OCI-LY3 (cell line): ENCODE data around the gene IGDCC3.

Experiments
- H2AFZ ChIP-seq: fragments of 200-600, 300-600 bp; shearing (Covaris generic); 2 replicates; pipeline ENCODE4 v1.6.0; 2014; ENCODE audit warnings: antibody characterized with exemption, low read depth, low read length
- H3K27ac ChIP-seq: fragments of 200-600, 300-600 bp; sonication (generic); 2 replicates; pipeline ENCODE4 v1.5.1; 2014; ENCODE audit warnings: mild to moderate bottlenecking, low read length, moderate library complexity, mixed read lengths
- H3K27me3 ChIP-seq: fragments of 200-600, 300-600 bp; sonication (generic); 2 replicates; pipeline ENCODE4 v1.6.1; 2014; ENCODE audit warnings: low read depth, low read length, mixed read lengths
- H3K36me3 ChIP-seq: fragments of 200-600, 300-600 bp; sonication (generic); replicated peaks from 2 replicates; pipeline ENCODE3; 2014; ENCODE audit warnings: low read depth, low read length, mixed read lengths
- H3K4me1 ChIP-seq: fragments of 300-600, 200-600 bp; sonication (generic); 2 replicates; pipeline ENCODE4 v1.6.1; 2014; ENCODE audit warnings: low read length, mixed read lengths
- H3K4me2 ChIP-seq: fragments of 200-600, 300-600 bp; sonication (generic); 2 replicates; pipeline ENCODE4 v1.6.1; 2014; ENCODE audit warnings: low read length, mixed read lengths
- H3K4me3 ChIP-seq: fragments of 300-600, 200-600 bp; sonication (generic); 2 replicates; pipeline ENCODE4 v1.5.1; 2014; ENCODE audit warnings: antibody characterized with exemption, mild to moderate bottlenecking, low read length, moderate library complexity
- H3K79me2 ChIP-seq: fragments of 300-600, 200-600 bp; shearing (Covaris generic); 2 replicates; pipeline ENCODE4 v1.6.1; 2014; ENCODE audit warnings: mild to moderate bottlenecking, low read length, mixed read lengths
- H3K9ac ChIP-seq: fragments of 300-600, 200-600 bp; shearing (Covaris generic); 2 replicates; pipeline ENCODE4 v1.6.0; 2014; ENCODE audit warnings: mild to moderate bottlenecking, low read length, moderate library complexity
- H3K9me3 ChIP-seq: fragments of 200-600, 300-600 bp; shearing (Covaris generic); 2 replicates; pipeline ENCODE4 v1.6.1; 2014; ENCODE audit warnings: low read length, mixed read lengths; ENCODE audit not compliant: insufficient read depth
- H4K20me1 ChIP-seq: fragments of 200-600, 300-600 bp; sonication (generic); 2 replicates; pipeline ENCODE4 v1.6.1; 2016; ENCODE audit warnings: low read length, mixed read lengths; ENCODE audit not compliant: insufficient read depth
- EZH2phosphoT487 ChIP-seq: fragments of 200-600 bp; shearing (Covaris generic); IDR thresholded peaks from 2 replicates; pipeline ENCODE4 v1.6.1; 2018; ENCODE audit warnings: antibody characterized with exemption, mixed run types, low read depth
- TF ChIP-seq, protein P1 (sequence below): fragments of 200-600, 300-600 bp; sonication (generic); IDR thresholded peaks from 2 replicates; pipeline ENCODE4 v1.5.1; 2014; ENCODE audit warnings: antibody characterized with exemption, low read length, low read depth

The IGDCC3 gene

DNA sequence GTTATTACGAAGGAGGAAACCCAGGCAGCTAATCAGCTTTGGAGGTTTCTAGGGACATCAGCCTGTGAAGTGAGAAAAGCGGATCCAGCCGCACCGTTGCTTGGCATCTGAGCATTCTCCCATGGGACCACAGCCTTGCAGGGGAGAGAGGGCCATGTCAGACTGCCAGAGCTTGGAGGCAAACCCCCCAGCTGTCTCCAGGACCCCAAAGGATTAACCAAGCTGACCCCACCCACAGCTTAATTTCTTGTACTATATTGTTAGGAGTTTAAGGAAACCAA is 5.1 kb downstream of the IGDCC3 start:
- Histone ChIP-seq H3K9ac (no peak overlapping the region), H2AFZ (no peak overlapping the region), H3K36me3 (no peaks in the 10 kb centered on the region), H3K4me1 (peaks cover 13% of the 10 kb centered on the region), H3K79me2 (no peaks in the 10 kb centered on the region), H3K4me2 (no peak overlapping the region), H3K4me3 (no peak overlapping the region), H3K9me3 (no peaks in the 10 kb centered on the region), H3K27ac (no peak overlapping the region), H4K20me1 (no peaks in the 10 kb centered on the region), H3K27me3 (peaks cover 34% of the 10 kb centered on the region)
- TF ChIP-seq, protein P1, sequence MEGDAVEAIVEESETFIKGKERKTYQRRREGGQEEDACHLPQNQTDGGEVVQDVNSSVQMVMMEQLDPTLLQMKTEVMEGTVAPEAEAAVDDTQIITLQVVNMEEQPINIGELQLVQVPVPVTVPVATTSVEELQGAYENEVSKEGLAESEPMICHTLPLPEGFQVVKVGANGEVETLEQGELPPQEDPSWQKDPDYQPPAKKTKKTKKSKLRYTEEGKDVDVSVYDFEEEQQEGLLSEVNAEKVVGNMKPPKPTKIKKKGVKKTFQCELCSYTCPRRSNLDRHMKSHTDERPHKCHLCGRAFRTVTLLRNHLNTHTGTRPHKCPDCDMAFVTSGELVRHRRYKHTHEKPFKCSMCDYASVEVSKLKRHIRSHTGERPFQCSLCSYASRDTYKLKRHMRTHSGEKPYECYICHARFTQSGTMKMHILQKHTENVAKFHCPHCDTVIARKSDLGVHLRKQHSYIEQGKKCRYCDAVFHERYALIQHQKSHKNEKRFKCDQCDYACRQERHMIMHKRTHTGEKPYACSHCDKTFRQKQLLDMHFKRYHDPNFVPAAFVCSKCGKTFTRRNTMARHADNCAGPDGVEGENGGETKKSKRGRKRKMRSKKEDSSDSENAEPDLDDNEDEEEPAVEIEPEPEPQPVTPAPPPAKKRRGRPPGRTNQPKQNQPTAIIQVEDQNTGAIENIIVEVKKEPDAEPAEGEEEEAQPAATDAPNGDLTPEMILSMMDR, result no peak
- no peak for TF ChIP-seq EZH2phosphoT487

DNA sequence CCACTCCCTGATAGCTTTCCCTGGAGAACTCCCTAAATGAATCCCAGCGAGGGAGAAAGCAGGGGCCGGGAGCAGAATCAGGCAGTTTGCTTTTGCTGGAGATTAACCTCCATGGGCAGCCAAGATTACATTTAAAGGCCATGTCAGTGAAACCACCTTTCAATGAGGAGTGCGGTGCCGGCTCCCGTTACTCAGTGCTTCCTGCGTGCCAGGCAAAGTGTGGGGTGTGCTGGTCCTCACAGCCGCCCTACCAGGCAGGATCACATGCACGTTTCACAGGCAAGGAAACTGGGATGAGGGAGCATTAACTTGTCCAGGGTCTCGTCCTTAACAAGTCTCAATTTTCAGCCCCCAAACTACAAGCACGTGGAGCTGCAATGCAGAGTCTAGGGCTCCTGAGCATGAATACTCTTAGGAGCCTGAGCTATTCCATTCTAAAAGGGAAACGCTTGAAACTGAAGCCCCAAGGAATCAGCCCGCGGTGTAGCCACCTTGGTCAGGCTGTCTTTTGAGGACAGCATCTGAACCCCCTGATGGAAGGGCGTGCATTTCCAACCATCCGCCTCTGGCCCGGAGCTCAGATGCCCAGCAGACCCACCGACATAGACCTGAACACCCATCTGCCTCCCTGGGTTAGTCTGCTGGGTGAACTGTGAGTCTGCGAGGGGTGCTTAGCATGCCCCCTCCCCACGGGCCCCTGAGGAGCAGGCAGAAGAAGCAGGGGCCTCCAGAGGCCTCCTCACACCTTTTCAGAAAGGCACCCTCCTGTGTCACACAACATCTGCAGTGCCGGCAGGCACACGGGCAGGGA is 5.6 kb downstream of the IGDCC3 start:
- Histone ChIP-seq H3K4me2 (no peak overlapping the region), H3K79me2 (no peaks in the 10 kb centered on the region), H3K4me3 (no peak overlapping the region), H3K27ac (no peak overlapping the region), H2AFZ (no peak overlapping the region), H3K36me3 (no peaks in the 10 kb centered on the region), H3K27me3 (peaks cover 34% of the 10 kb centered on the region), H4K20me1 (no peaks in the 10 kb centered on the region), H3K4me1 (peaks cover 13% of the 10 kb centered on the region), H3K9me3 (no peaks in the 10 kb centered on the region), H3K9ac (no peak overlapping the region)
- TF ChIP-seq, protein P1, result no peak
- no peak for TF ChIP-seq EZH2phosphoT487

DNA sequence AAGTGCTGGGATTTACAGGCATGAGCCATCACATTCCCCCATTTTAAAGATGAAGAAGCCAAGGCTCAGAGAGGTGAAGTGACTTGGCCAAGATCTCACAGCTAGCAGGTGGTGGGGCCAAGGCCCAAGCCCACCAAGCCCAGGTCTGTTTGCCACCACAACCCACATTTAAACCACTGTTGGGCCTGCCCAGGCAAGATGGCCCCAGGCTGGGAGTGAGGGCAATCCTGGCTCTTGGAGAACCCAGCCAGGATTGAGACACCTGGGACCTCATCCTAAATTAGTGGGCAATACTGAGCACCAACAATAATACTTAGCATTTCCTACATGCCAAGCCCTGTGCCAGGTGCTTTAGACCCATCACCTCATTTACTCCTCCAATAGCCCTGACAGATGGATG is 6.9 kb downstream of the IGDCC3 start:
- Histone ChIP-seq H4K20me1 (no peaks in the 10 kb centered on the region), H3K9ac (no peak overlapping the region), H3K27ac (no peak overlapping the region), H3K36me3 (no peaks in the 10 kb centered on the region), H3K27me3 (peaks cover 30% of the 10 kb centered on the region), H3K4me1 (peaks cover 13% of the 10 kb centered on the region), H3K4me3 (no peak overlapping the region), H3K9me3 (no peaks in the 10 kb centered on the region), H2AFZ (no peak overlapping the region), H3K79me2 (no peaks in the 10 kb centered on the region), H3K4me2 (no peak overlapping the region)
- TF ChIP-seq, protein P1, result no peak
- no peak for TF ChIP-seq EZH2phosphoT487

DNA sequence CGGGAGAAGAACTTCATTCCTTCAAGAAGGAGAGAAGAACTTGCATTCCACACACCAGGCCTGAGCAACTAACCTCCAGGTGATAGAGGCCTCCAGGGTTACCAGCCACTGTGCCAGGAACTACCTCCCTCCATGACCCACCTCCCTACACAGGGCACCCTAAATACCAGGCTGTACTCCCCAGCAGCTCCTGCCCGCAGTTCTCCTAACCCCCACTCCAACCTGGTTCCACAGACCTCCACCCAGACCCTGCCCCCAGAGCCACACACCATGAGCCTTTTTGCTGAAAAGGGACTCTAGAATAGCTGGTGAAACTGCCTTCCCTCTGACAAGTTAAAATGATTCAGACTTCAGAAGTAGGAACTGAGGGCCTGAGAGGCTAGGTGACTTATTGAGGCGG is 8.2 kb downstream of the IGDCC3 start:
- H3K9ac ChIP-seq, result no peak overlapping the region
- H3K4me3 ChIP-seq, result no peak overlapping the region
- H3K36me3 ChIP-seq, result no peaks in the 10 kb centered on the region
- H3K79me2 ChIP-seq, result no peaks in the 10 kb centered on the region
- TF ChIP-seq, protein P1, result no peak
- TF ChIP-seq EZH2phosphoT487, result no peak
- H3K9me3 ChIP-seq, result no peaks in the 10 kb centered on the region
- no peak overlapping the region for H3K27ac ChIP-seq
- H3K27me3 ChIP-seq, result peaks cover 17% of the 10 kb centered on the region
- H3K4me1 ChIP-seq, result peaks cover 13% of the 10 kb centered on the region
- no peak overlapping the region for H3K4me2 ChIP-seq
- no peaks in the 10 kb centered on the region for H4K20me1 ChIP-seq
- H2AFZ ChIP-seq, result no peak overlapping the region
